Activated effector memory CD4-positive, alpha-beta T cell treated with Interleukin-2 at 50 U/mL for 16 hours (primary cell): ENCODE results near the gene CFAP97.

Experiments
- DNase-seq: peaks from one replicate; pipeline ENCODE4 v3.0.0-alpha.2; 2020

The CFAP97 gene

DNA sequence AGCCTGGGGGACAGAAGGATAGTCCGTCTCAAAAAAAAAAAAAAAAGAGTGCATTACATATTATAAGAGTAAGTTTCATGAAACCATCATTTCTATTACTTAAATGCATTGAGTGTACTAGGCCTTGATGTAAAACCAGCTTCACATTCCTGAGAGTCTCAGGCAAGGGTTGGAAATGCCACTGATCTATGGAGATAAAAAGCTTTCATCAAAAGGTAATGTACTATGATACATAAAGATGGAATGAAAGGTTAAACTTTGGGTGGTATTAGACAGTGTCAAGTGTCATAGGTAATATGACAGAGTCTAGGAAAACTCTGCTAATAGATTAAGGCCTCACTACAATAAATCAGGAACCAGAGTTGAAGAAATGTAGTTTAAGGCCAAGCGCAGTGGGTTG is 7.4 kb downstream of the CFAP97 start:
- no peak for DNase-seq

GRCh38 chr4:185194924-185195888 is 8.6 kb downstream of the CFAP97 start:
- no peak for DNase-seq

DNA sequence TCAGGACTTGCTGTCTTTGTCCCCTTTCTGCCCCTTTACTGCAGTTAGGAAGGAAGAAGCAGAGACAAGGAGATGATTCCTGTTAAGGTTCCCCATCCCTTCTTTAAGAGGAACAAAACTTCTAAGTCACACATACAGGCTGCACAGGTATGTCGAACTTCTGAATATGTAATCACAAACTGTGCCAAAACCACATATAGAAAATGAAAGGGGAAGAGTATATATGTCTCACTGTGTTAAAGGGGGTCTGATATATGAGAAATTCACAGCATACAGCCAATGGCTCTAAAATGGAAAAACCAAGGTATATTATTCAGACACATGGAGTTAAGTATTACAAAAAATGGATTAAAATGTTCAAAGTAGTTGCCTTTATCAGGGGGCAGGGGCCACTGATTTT is 11.7 kb downstream of the CFAP97 start:
- no peak for DNase-seq

GRCh38 chr4:185190306-185190856 is 13.4 kb downstream of the CFAP97 start:
- DNase-seq: no peak

DNA sequence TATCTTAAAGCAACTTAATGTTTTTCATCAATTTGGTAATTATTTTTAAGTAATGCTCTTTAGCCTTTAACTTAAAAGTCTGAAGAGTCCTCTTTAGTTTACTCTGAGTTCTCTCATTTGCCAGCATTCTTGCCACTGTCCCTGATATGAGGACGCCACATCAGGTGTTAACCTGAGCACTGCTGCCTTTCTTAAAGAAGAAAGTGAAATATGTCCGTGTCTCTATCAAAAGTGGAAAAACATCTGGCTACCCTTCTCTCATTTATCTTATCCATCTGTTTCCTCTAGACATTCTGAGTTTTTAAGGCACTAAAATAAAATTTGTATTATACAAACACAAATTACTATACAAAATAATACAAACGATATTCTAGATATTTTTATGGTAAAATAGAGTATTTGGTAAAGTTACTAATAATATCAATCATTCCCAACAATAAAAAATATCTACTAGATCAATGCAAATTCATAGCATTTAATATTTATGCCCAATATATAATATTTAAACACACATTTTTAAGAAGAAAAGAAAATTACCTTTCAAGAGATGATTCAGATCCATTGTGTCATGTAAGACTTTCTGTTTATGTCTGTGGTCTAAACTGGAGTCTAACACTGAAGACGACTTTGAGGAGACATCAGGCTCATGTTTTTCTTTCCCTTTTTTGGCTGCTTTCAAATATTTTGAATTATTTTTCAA is 14.0 kb downstream of the CFAP97 start:
- DNase-seq: no peak

- no peak for DNase-seq
These were observed 17.0 kb downstream of the CFAP97 start for GRCh38 chr4:185186769-185187168.

- DNase-seq: peak; percentile 43
These were observed 20.0 kb downstream of the CFAP97 start for GRCh38 chr4:185183622-185184281.

DNA sequence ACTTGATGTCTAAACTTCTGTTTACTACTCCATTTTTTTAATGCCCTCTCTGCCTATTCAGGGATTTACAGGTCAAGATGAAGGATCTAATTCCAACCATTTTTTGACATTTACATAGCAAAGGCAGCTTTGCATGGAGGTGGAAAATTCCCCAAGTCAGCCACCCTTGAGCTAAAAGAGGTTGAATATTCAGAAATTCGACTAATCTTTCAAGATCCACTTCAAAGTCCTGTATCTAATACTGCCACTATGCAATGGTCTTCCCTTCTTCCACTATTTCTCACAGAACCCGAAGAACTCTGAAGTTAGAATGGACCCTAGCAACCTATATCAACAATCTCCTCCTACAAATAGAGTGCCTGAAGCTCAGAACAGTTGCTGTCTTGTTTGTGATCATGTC is 21.6 kb downstream of the CFAP97 start:
- no peak for DNase-seq

DNA sequence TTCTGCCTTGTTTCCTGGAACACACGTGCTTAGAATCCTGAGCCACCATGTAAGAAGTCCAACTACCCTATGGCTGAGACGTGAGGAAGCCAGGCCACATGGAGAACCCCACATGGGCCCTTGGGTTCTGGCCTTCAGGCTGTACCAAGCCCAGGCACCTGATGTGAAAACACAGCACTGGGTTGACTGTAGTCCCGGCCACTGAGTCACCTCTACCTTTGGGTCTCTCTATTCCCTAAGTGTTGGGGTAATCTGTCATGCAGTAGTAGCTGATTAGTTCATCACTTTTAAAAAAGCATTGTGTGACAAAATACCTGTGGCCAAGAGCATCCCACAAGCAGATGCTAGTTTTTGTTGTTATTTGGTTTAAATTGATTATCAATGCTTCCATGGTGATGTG is 24.3 kb downstream of the CFAP97 start:
- DNase-seq: no peak

DNA sequence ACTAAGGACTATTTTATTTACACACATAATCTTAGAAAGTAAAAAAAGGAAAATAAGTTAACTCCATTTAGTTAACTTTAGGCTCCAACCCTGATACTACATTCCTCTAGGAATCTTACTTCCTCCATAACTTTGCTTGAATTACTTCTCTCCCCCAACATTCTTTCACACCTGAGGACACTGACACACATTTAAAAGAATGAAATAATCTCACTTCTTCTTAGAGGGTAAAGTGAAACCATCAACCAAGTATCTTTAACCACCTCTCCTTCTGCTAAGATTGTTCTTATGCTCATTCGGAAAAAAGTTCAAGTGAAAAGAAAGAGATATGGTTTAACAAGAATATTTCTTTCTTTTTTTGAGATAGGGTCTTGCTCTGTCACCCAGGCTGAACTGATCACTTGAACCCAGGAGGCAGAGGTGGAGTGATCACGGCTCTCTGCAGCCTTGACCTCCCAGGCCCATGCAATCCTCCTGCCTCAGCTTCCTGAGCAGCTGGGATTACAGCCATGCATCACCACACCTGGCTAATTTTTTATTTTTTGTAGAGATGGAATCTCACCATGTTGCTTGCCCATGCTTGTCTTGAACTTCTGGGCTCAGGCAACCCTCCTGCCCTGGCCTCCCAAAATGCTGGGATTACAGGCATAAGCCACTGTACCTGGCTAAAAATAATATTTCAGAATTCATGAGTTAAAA is 32.3 kb downstream of the CFAP97 start:
- DNase-seq: no peak

GRCh38 chr4:185167234-185167633 is 36.6 kb downstream of the CFAP97 start:
- no peak for DNase-seq

DNA sequence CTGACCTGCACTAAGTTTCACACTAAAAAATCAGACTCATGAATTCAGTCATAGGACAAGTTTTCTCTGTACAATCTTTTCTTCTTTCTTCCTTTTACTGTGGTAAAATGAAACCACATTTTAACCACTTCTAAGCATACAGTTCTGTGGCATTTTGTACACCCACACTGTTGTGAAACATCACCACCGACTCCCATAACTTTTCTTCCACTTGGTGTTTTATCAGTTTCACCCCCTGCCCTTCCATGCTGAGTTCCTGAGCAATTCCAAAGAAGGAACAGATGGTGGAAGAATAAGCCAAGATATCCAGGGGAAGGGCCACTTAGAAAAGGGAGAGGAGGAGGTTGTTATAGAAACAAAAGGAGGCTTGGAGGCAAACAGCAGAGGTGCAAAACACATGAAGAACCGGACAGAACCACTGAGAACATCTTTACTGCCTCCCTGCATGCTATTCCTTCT is 38.2 kb downstream of the CFAP97 start:
- no peak for DNase-seq

DNA sequence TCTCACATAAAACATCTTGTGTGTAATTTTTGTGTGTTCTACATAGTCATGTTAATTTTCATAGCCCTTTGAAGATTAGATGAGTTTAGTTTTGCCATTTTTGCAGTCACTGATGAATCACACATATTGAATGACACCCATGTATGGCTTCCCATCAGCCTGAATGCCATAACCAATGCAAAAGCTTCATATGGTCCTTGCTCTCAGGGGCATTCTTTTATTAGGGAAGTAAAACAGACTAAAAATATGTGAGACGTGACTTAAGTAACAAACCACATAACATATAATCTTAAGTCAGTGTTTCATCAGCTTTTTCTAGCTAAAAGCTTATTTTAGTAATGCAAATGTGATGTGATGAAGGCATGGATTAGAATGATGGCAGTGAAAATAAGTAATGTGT is 52.5 kb downstream of the CFAP97 start:
- DNase-seq: no peak

GRCh38 chr4:185149392-185149791 is 54.4 kb downstream of the CFAP97 start:
- no peak for DNase-seq

- DNase-seq: no peak
These were observed 58.2 kb downstream of the CFAP97 start for GRCh38 chr4:185145572-185145971.

GRCh38 chr4:185144601-185145240 is 59.1 kb downstream of the CFAP97 start:
- DNase-seq: no peak

DNA sequence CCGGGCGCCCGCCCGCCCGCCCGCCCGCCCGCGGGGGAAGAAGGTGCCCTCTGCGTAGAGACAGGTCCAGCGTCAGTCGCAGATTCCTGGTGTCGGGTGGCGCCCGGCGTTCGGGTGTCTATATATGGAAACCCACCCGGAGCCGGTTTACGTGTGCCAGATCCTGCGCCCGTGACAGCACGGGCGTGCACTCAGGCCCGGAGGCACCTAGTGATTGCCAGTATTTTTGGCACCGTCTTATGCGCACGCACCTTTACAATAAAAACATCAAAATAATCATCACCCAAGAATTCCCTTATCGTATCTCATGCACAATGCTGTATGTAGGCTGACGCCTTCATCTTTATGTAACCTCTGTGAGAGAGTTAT is 60.2 kb downstream of the CFAP97 start:
- peak; percentile 8 for DNase-seq

DNA sequence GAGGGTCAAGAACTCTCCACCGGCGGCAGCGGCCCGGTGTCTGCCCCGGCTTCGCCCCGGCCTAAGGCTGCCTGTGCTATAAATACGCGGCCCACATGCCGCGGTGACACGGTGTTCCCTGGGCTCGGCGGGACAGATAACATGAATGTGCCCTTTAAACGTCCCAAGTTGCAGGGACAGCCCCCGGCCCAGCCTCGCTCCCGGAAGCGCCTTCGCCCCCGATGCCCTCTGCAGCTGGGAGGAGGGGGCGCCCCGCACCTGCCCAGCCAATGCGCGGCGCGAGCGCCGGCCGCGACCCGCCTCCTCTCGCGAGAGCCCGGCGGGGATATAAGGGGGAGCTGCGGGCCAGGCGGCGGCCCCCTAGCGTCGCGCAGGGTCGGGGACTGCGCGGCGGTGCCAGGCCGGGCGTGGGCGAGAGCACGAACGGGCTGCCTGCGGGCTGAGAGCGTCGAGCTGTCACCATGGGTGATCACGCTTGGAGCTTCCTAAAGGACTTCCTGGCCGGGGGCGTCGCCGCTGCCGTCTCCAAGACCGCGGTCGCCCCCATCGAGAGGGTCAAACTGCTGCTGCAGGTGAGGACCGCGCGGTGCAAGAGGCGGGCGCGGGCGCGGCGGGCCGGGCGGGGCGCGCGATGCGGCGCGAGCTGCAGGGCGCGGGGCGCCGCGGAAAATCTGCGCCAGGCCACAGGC is 60.7 kb downstream of the CFAP97 start, which contains the start of gene SLC25A4:
Gene SLC25A4, plus strand, starts transcription at position 355 of the 689 bp plus-strand sequence. Its CDS starts 107 bp downstream, at position 462.
- DNase-seq: peak; percentile 69

GRCh38 chr4:185142564-185142911 is 61.3 kb downstream of the CFAP97 start:
- no peak for DNase-seq

GRCh38 chr4:185141777-185142176 is 62.0 kb downstream of the CFAP97 start:
- no peak for DNase-seq

DNA sequence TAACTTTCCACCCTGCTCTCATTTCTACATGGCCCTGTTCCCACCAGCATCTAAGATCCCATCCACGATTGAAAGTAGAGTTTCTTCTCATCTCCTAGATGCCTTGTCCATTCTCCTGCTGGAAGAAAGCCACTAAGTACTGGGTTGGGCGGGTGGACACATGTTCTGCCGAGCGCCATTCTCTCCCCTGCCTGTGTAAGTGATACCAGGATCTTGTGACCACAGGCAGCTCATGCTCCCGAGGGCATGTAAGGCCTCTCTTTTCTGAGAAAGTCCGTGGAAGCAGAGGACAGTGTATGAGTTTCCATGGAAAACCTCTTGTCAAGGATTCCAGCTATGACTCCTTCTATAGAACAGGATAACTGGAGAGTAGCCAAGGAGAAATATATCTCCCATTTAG is 64.1 kb downstream of the CFAP97 start:
- DNase-seq: no peak
